HepG2 (cell line): Measurements from ENCODE around the gene HOXD1. TPM values are rescaled to one million over a fixed set of nuclear protein-coding genes. Genes with fewer than 3 reads are reported as not detected.

Source experiments
- FOSL1 ChIP-seq: sonication (generic); formaldehyde crosslinking; IDR thresholded peaks from 2 replicates; pipeline ENCODE4 v1.9.0; 2021; ENCODE audit warnings: missing genetic modification reagents, borderline replicate concordance
- FUBP1 ChIP-seq: sonication (generic); formaldehyde crosslinking; IDR thresholded peaks from 2 replicates; pipeline ENCODE4 v1.5.1; 2020; ENCODE audit warnings: missing genetic modification reagents, mild to moderate bottlenecking, borderline replicate concordance
- IKZF4 ChIP-seq: sonication (generic); formaldehyde crosslinking; IDR thresholded peaks from 2 replicates; pipeline ENCODE4 v1.5.1; 2020; ENCODE audit warnings: borderline replicate concordance, mild to moderate bottlenecking, low read depth, missing genetic modification reagents; ENCODE audit errors: not compliant biosample characterization
- PTBP1 ChIP-seq: fragments of 200-400 bp; formaldehyde crosslinking; IDR thresholded peaks from 2 replicates; pipeline ENCODE4 v1.6.1; 2018; ENCODE audit warnings: low read length, low read depth; ENCODE audit not compliant: poor library complexity, severe bottlenecking
- RELA ChIP-seq: sonication (generic); formaldehyde crosslinking; IDR thresholded peaks from 2 replicates; pipeline ENCODE4 v1.4.0; 2020; ENCODE audit warnings: missing genetic modification reagents
- REXO4 ChIP-seq: sonication (generic); formaldehyde crosslinking; IDR thresholded peaks from 2 replicates; pipeline ENCODE4 v1.8.0; 2022; ENCODE audit warnings: missing genetic modification reagents, mild to moderate bottlenecking, borderline replicate concordance
- SIN3B ChIP-seq: fragments of 150-350 bp; IDR thresholded peaks from 2 replicates; pipeline ENCODE4 v1.6.1; 2014; ENCODE audit warnings: low read length
- SP4 ChIP-seq: sonication (generic); formaldehyde crosslinking; IDR thresholded peaks from 2 replicates; pipeline ENCODE4 v1.8.1; 2023; ENCODE audit warnings: mild to moderate bottlenecking, missing genetic modification reagents
- UBTF ChIP-seq: sonication (generic); formaldehyde crosslinking; IDR thresholded peaks from 2 replicates; pipeline ENCODE4 v1.4.0; 2020; ENCODE audit warnings: mild to moderate bottlenecking, missing genetic modification reagents
- XRCC5 ChIP-seq: fragments of 200-400 bp; formaldehyde crosslinking; optimal IDR thresholded peaks from 2 replicates; pipeline ENCODE3; 2017; ENCODE audit warnings: mild to moderate bottlenecking, low read length
- ZBTB1 ChIP-seq: sonication (generic); formaldehyde crosslinking; IDR thresholded peaks from 2 replicates; pipeline ENCODE4 v1.4.0; 2020; ENCODE audit warnings: missing genetic modification reagents, borderline replicate concordance
- ZNF207 ChIP-seq: fragments of 450-650 bp; IDR thresholded peaks from 2 replicates; pipeline ENCODE4 v1.6.1; 2016; ENCODE audit warnings: antibody characterized with exemption, borderline replicate concordance
- ZNF232 ChIP-seq: sonication (generic); formaldehyde crosslinking; IDR thresholded peaks from 2 replicates; pipeline ENCODE4 v1.4.0; 2020; ENCODE audit warnings: missing genetic modification reagents, borderline replicate concordance
- ZNF234 ChIP-seq: sonication (generic); formaldehyde crosslinking; conservative IDR thresholded peaks from 2 replicates; pipeline ENCODE4 v1.5.1; 2020; ENCODE audit warnings: mild to moderate bottlenecking, missing genetic modification reagents
- ZNF318 ChIP-seq: sonication (generic); formaldehyde crosslinking; IDR thresholded peaks from 2 replicates; pipeline ENCODE4 v1.4.0; 2020; ENCODE audit warnings: mild to moderate bottlenecking, missing genetic modification reagents
- ZZZ3 ChIP-seq: sonication (generic); formaldehyde crosslinking; IDR thresholded peaks from 2 replicates; pipeline ENCODE4 v1.4.0; 2020; ENCODE audit warnings: missing genetic modification reagents, mild to moderate bottlenecking, borderline replicate concordance
- polyA plus RNA-seq, 8 experiments: library from polyadenylated mRNA; depleted of rRNA in 3 of 8; stranded (reverse) in 7 of 8; unstranded in 1 of 8; fragments of >200 nt; fragmentation: Illumina TruSeq in 4 of 8; extraction: Trizol in 4 of 8; gene quantifications; 2 replicates each; pipeline versions ENCODE4 v1.2.1 to v1.2.3, GENCODE V29; 2011 to 2016; ENCODE audit warnings: low read depth in 4 of 8, missing spikeins in 1 of 8, mixed read lengths in 1 of 8; ENCODE audit not compliant: insufficient read depth in 1 of 8
- total RNA-seq, 5 experiments: library from RNA; depleted of rRNA; stranded (reverse); fragments of >200 nt; fragmentation: Illumina TruSeq; extraction: Trizol; gene quantifications; 2 replicates each; pipeline ENCODE4 v1.2.3, GENCODE V29; 2016; ENCODE audit warnings: low read depth in 1 of 5

Gene HOXD1
- total and polyA plus RNA-seq, 2 of the 13 experiments (the other 11 are each of a cell fraction or from before 2014, with no cell fraction given): 10.0 to 22.3 TPM

GRCh38 chr2:176187899-176188773, at the start of gene HOXD1 (continued):
- TF ChIP-seq ZNF207 (no peak), ZZZ3 (CRISPR knock-in tag) (no peak; the same call in none of the 2 replicates), SIN3B (no peak), IKZF4 (CRISPR knock-in tag) (no peak), ZNF232 (no peak), RELA (no peak), UBTF (CRISPR knock-in tag) (peak; percentile 70), FUBP1 (CRISPR knock-in tag) (no peak), ZBTB1 (no peak), XRCC5 (no peak), ZNF318 (CRISPR knock-in tag) (no peak), SP4 (CRISPR knock-in tag) (peak; percentile 46), ZNF234 (CRISPR knock-in tag) (no peak), PTBP1 (no peak), FOSL1 (CRISPR knock-in tag) (no peak), REXO4 (CRISPR knock-in tag) (no peak)
